Fibroblast of the conjunctiva (primary cell): ENCODE data around the gene NPAS1.
"Not testable (repeated sequence)": the region's sequence is repeated elsewhere in the genome, so short reads cannot be mapped to it uniquely, and the experiment has no call there.

ENCODE experiments used
- DNase-seq: peaks from one replicate; pipeline ENCODE4 v3.0.0-alpha.2; 2010; ENCODE audit warnings: low read depth

The NPAS1 gene

GRCh38 chr19:47047272-47047762, 27.7 kb downstream of the NPAS1 start:
- no peak for DNase-seq

- DNase-seq: peak; percentile 86
These were observed 28.2 kb downstream of the NPAS1 start for GRCh38 chr19:47047763-47048405.

GRCh38 chr19:47049307-47049700, 29.7 kb downstream of the NPAS1 start:
- peak; percentile 64 for DNase-seq

GRCh38 chr19:47050562-47050961, 30.9 kb downstream of the NPAS1 start:
- not testable (repeated sequence) for DNase-seq

GRCh38 chr19:47056411-47056810, 36.8 kb downstream of the NPAS1 start:
- DNase-seq: no peak

GRCh38 chr19:47057328-47057727, 37.7 kb downstream of the NPAS1 start:
- no peak for DNase-seq

- DNase-seq: no peak
These were observed 39.0 kb downstream of the NPAS1 start for GRCh38 chr19:47058621-47059022.

- DNase-seq: no peak
These were observed 44.2 kb downstream of the NPAS1 start for GRCh38 chr19:47063874-47064273.

- DNase-seq: no peak
These were observed 45.6 kb downstream of the NPAS1 start for GRCh38 chr19:47065242-47065641.

- DNase-seq: no peak
These were observed 47.0 kb downstream of the NPAS1 start for GRCh38 chr19:47066376-47067214.

- DNase-seq: no peak
These were observed 47.7 kb downstream of the NPAS1 start for GRCh38 chr19:47067215-47067847.

GRCh38 chr19:47068246-47068645, 48.6 kb downstream of the NPAS1 start:
- no peak for DNase-seq

GRCh38 chr19:47068876-47069406, 49.3 kb downstream of the NPAS1 start:
- DNase-seq: no peak

- DNase-seq: no peak
These were observed 50.2 kb downstream of the NPAS1 start for GRCh38 chr19:47069795-47070194.

- DNase-seq: no peak
These were observed 51.1 kb downstream of the NPAS1 start for GRCh38 chr19:47070756-47071155.

GRCh38 chr19:47071731-47072130, 52.1 kb downstream of the NPAS1 start:
- DNase-seq: no peak

GRCh38 chr19:47072323-47072722, 52.7 kb downstream of the NPAS1 start:
- no peak for DNase-seq

- no peak for DNase-seq
These were observed 53.9 kb downstream of the NPAS1 start for GRCh38 chr19:47073574-47073973.

GRCh38 chr19:47074621-47075020, 55.0 kb downstream of the NPAS1 start:
- DNase-seq: no peak

GRCh38 chr19:47075179-47075810, 55.7 kb downstream of the NPAS1 start:
- no peak for DNase-seq

- no peak for DNase-seq
These were observed 56.3 kb downstream of the NPAS1 start for GRCh38 chr19:47075941-47076340.

GRCh38 chr19:47078351-47078750, 58.7 kb downstream of the NPAS1 start:
- DNase-seq: not testable (repeated sequence)
